CD14-positive monocyte (primary cell): Measurements from ENCODE around the gene SEMA3F. TPM values are rescaled to one million over a fixed set of nuclear protein-coding genes. Genes with fewer than 3 reads are reported as not detected.

Experiments used
- DNase-seq, 3 donors: peaks; one replicate each; pipeline ENCODE4 v3.0.0-alpha.2; 2011 to 2022
- H2AFZ ChIP-seq: 2 replicates; pipeline ENCODE4 v1.6.0; 2012; ENCODE audit warnings: mild to moderate bottlenecking, low read depth, low read length, inconsistent platforms; ENCODE audit not compliant: insufficient read depth, poor library complexity, severe bottlenecking
- H3K27ac ChIP-seq, 2 donors: 1 replicate in 1 of 2; 2 replicates in 1 of 2; pipeline ENCODE4 v1.5.1; 2012 to 2013; ENCODE audit warnings: low read length in 2 of 2, control low read depth in 1 of 2, inconsistent platforms in 1 of 2, low read depth in 1 of 2, mild to moderate bottlenecking in 1 of 2
- H3K27me3 ChIP-seq, 2 donors: one replicate each; pipeline versions ENCODE4 v1.6.0 to v1.6.1; 2011 to 2013; ENCODE audit warnings: low read length in 2 of 2; ENCODE audit not compliant: control insufficient read depth in 2 of 2, insufficient read depth in 2 of 2
- H3K36me3 ChIP-seq, 2 donors: replicated peaks in 1 of 2; 1 replicate in 1 of 2; 2 replicates in 1 of 2; pipeline versions ENCODE4 v1.5.1 to v1.6.1; 2012 to 2013; ENCODE audit warnings: low read length in 2 of 2, control low read depth in 1 of 2, inconsistent platforms in 1 of 2, mild to moderate bottlenecking in 1 of 2; ENCODE audit not compliant: insufficient read depth in 2 of 2, control insufficient read depth in 1 of 2
- H3K4me1 ChIP-seq, 2 donors: 1 replicate in 1 of 2; 2 replicates in 1 of 2; pipeline versions ENCODE4 v1.5.1 to v1.6.1; 2012 to 2013; ENCODE audit warnings: low read length in 2 of 2, control low read depth in 1 of 2, inconsistent platforms in 1 of 2, mild to moderate bottlenecking in 1 of 2, moderate library complexity in 1 of 2; ENCODE audit not compliant: insufficient read depth in 2 of 2, control insufficient read depth in 1 of 2
- H3K4me2 ChIP-seq: replicated peaks from 2 replicates; pipeline ENCODE3; 2012; ENCODE audit warnings: low read length, moderate library complexity, mild to moderate bottlenecking; ENCODE audit not compliant: poor library complexity, severe bottlenecking; ENCODE audit errors: extremely low read depth
- H3K4me3 ChIP-seq, 3 experiments: fragments of 200-600 bp in 1 of 3; sonication (generic) in 1 of 3; replicated peaks in 1 of 3; 1 replicate in 2 of 3; 2 replicates in 1 of 3; pipeline ENCODE4 v1.5.1; 2011 to 2013; ENCODE audit warnings: low read length in 3 of 3, mild to moderate bottlenecking in 3 of 3, control low read depth in 2 of 3, low read depth in 2 of 3, inconsistent platforms in 1 of 3, moderate library complexity in 1 of 3
- H3K79me2 ChIP-seq: 2 replicates; pipeline ENCODE4 v1.6.0; 2012; ENCODE audit warnings: mild to moderate bottlenecking, control low read depth, inconsistent platforms, low read length, moderate library complexity; ENCODE audit not compliant: insufficient read depth
- H3K9ac ChIP-seq: 2 replicates; pipeline ENCODE4 v1.6.0; 2017; ENCODE audit warnings: low read length, mild to moderate bottlenecking; ENCODE audit not compliant: insufficient read depth, poor library complexity, severe bottlenecking
- H3K9me3 ChIP-seq, 2 donors: replicated peaks in 1 of 2; 1 replicate in 1 of 2; 2 replicates in 1 of 2; pipeline versions ENCODE4 v1.5.1 to v1.6.1; 2012 to 2013; ENCODE audit warnings: low read length in 2 of 2, control low read depth in 1 of 2; ENCODE audit not compliant: control insufficient read depth in 1 of 2, insufficient read depth in 1 of 2
- H4K20me1 ChIP-seq: 2 replicates; pipeline ENCODE4 v1.6.0; 2012; ENCODE audit warnings: mild to moderate bottlenecking, low read length, control low read depth, moderate library complexity; ENCODE audit not compliant: insufficient read depth
- H3K27ac Mint-ChIP-seq, 7 donors: one replicate each; pipeline ENCODE4 v1.8.0; 2020; ENCODE audit warnings: mild to moderate bottlenecking in 7 of 7, mixed read lengths in 7 of 7, moderate library complexity in 6 of 7, inconsistent platforms in 2 of 7
- H3K27me3 Mint-ChIP-seq, 3 donors: one replicate each; pipeline ENCODE4 v1.8.0; 2021 to 2022; ENCODE audit warnings: low read depth in 3 of 3, mild to moderate bottlenecking in 3 of 3, mixed read lengths in 3 of 3, moderate library complexity in 3 of 3, inconsistent platforms in 1 of 3
- H3K36me3 Mint-ChIP-seq, 2 donors: one replicate each; pipeline ENCODE4 v1.8.0; 2020; ENCODE audit warnings: mixed read lengths in 2 of 2, inconsistent platforms in 1 of 2, mild to moderate bottlenecking in 1 of 2
- H3K4me1 Mint-ChIP-seq: one replicate; pipeline ENCODE4 v1.8.0; 2020; ENCODE audit warnings: mild to moderate bottlenecking, mixed read lengths
- H3K4me3 Mint-ChIP-seq, 2 donors: one replicate each; pipeline ENCODE4 v1.8.0; 2020; ENCODE audit warnings: mild to moderate bottlenecking in 2 of 2, mixed read lengths in 2 of 2, moderate library complexity in 1 of 2
- H3K9me3 Mint-ChIP-seq, 7 donors: one replicate each; pipeline ENCODE4 v1.8.0; 2020 to 2022; ENCODE audit warnings: mixed read lengths in 7 of 7, mild to moderate bottlenecking in 6 of 7, moderate library complexity in 6 of 7, inconsistent platforms in 2 of 7
- CTCF ChIP-seq: fragments of 200-600 bp; IDR thresholded peaks from one replicate; pipeline ENCODE4 v1.8.0; 2022; ENCODE audit warnings: antibody characterized with exemption, mild to moderate bottlenecking
- WGBS: methylation state at CpG from one replicate; pipeline ENCODE4 v1.1.5; 2013; ENCODE audit warnings: missing lambda C conversion rate; ENCODE audit not compliant: insufficient coverage; 5-methylcytosine and 5-hydroxymethylcytosine counted together
- intact Hi-C, 2 donors: fragments of 100-400 bp; cut with micrococcal nuclease; formaldehyde crosslinking; loops; one replicate each; pipeline versions ENCODE4 v1.15.0 to v1.15.1; 2023
- polyA plus RNA-seq, 3 donors: library from polyadenylated mRNA; depleted of rRNA in 1 of 3; unstranded in 2 of 3; stranded (reverse) in 1 of 3; fragments of 300-500 nt in 2 of 3; fragments of >200 nt in 1 of 3; fragmentation: Illumina TruSeq in 2 of 3; gene quantifications; 1 replicate in 2 of 3; 2 replicates in 1 of 3; pipeline ENCODE4 v1.2.3, GENCODE V29; 2012 to 2021

SEMA3F gene
- polyA plus RNA-seq, 3 donors: 0.01 TPM; not detected in 2

- Histone ChIP-seq H2AFZ (no peak overlapping the region), H3K9ac (no peak overlapping the region), H3K4me1 (peaks cover 17 to 25% of the 10 kb centered on the region in 2 donors), H3K4me3 (no peak overlapping the region), H3K27me3 (no peaks in the 10 kb centered on the region), H3K4me2 (no peak overlapping the region), H3K27ac (no peak overlapping the region), H3K9me3 (no peaks in the 10 kb centered on the region), H3K79me2 (no peaks in the 10 kb centered on the region), H4K20me1 (no peaks in the 10 kb centered on the region), H3K36me3 (no peaks in the 10 kb centered on the region)
- no peak for TF ChIP-seq CTCF
- peaks cover 0 to 3% (median 0%) of the 10 kb centered on the region in 7 donors for H3K9me3 Mint-ChIP-seq
- H3K4me3 Mint-ChIP-seq: no peak overlapping the region
- intact Hi-C loops: no loop called here
- H3K27ac Mint-ChIP-seq: peak overlapping the region in 1 of 7 donors; percentile 44
- no peak for DNase-seq
- peaks cover 5 to 18% (median 5%) of the 10 kb centered on the region in 3 donors for H3K27me3 Mint-ChIP-seq
- H3K4me1 Mint-ChIP-seq: peaks cover 20% of the 10 kb centered on the region
- no peaks in the 10 kb centered on the region for H3K36me3 Mint-ChIP-seq
- 94% methylated on average over 13 of the region's 13 CpGs for WGBS
Observed at GRCh38 chr3:50139718-50140423, 15.3 kb upstream of the SEMA3F start.

GRCh38 chr3:50140990-50141389 lies 14.1 kb upstream of the SEMA3F start:
- H3K9ac ChIP-seq: no peak overlapping the region
- intact Hi-C loops: no loop called here
- Mint-ChIP-seq H3K27ac (peak overlapping the region in 1 of 7 donors; percentile 76), H3K4me1 (peaks cover 20% of the 10 kb centered on the region), H3K36me3 (no peaks in the 10 kb centered on the region), H3K4me3 (no peak overlapping the region), H3K27me3 (peaks cover 5 to 21% (median 11%) of the 10 kb centered on the region in 3 donors), H3K9me3 (peaks cover 0 to 3% (median 0%) of the 10 kb centered on the region in 7 donors)
- no peak overlapping the region for H3K4me2 ChIP-seq
- no peak for DNase-seq
- no peaks in the 10 kb centered on the region for H3K79me2 ChIP-seq
- H4K20me1 ChIP-seq: no peaks in the 10 kb centered on the region
- no peaks in the 10 kb centered on the region for H3K9me3 ChIP-seq
- H3K27me3 ChIP-seq: no peaks in the 10 kb centered on the region
- TF ChIP-seq CTCF: no peak
- WGBS: over 99% methylated on average over 12 of the region's 12 CpGs
- no peaks in the 10 kb centered on the region for H3K36me3 ChIP-seq
- no peak overlapping the region for H3K27ac ChIP-seq
- H3K4me1 ChIP-seq: peaks cover 17 to 25% of the 10 kb centered on the region in 2 donors
- no peak overlapping the region for H2AFZ ChIP-seq
- no peak overlapping the region for H3K4me3 ChIP-seq
